ENCODE measurements around the gene LHPP. TPM values are rescaled to one million over a fixed set of nuclear protein-coding genes. Genes with fewer than 3 reads are reported as not detected.

LHPP gene
- total RNA-seq, 1 experiment from 2014 or later = 24.7 TPM

- H3K4me2 ChIP-seq = no peak overlapping the region
- H3K36me3 ChIP-seq (ENCODE audit: low read depth) = no peaks in the 10 kb centered on the region
- no peaks in the 10 kb centered on the region for H3F3A ChIP-seq (ENCODE audit: insufficient read depth, low read depth)
- ChIA-PET POLR2A (ENCODE audit: unreplicated experiment) (interaction anchor here (0.6 kb wide), 2 partner anchors 124 to 622 kb away, joined by 3 read pairs; no protein-coding TSS in a partner anchor), CTCF (interaction anchor here (0.6 kb wide), 1 partner anchor 80 kb away, joined by 7 read pairs; no protein-coding TSS in a partner anchor)
- H3K27ac ChIP-seq = no peak overlapping the region
- no TSS peak for BruUV-seq (replicated peaks)
- H3K79me2 ChIP-seq (ENCODE audit: low read depth) = no peaks in the 10 kb centered on the region
- H3K4me3 ChIP-seq = no peak overlapping the region
- peaks cover 1% of the 10 kb centered on the region; the same call in 1 of the 2 replicates for H3K4me1 ChIP-seq (replicated peaks; ENCODE audit: insufficient read depth)
- intact Hi-C loops (cut with micrococcal nuclease; ENCODE audit: unreplicated experiment) = no loop called here
- no peaks in the 10 kb centered on the region for H4K20me1 ChIP-seq (ENCODE audit: insufficient read depth)
- H3K9me3 ChIP-seq (ENCODE audit: insufficient read depth, low read depth) = no peaks in the 10 kb centered on the region
- H3K27me3 ChIP-seq (ENCODE audit: insufficient read depth, low read depth) = no peaks in the 10 kb centered on the region
- no peak for TF ChIP-seq EZH2 (IDR thresholded peaks at IDR 0.05; ENCODE audit: low read depth)
- TF ChIP-seq CTCF (conservative IDR thresholded peaks at IDR 0.05) = no peak
- H2AFZ ChIP-seq = no peak overlapping the region
- DNase-seq = peak in 1 of 2 experiments; percentile 32
- H3K9me2 ChIP-seq (ENCODE audit: insufficient read depth) = no peaks in the 10 kb centered on the region
Measured at GRCh38 chr10:124619195-124619594, 157.6 kb downstream of the LHPP start.

- Histone ChIP-seq H3K9me3 (ENCODE audit: insufficient read depth, low read depth) (no peaks in the 10 kb centered on the region), H3K79me2 (ENCODE audit: low read depth) (no peaks in the 10 kb centered on the region), H3K4me1 (replicated peaks; ENCODE audit: insufficient read depth) (no peaks in the 10 kb centered on the region; the same call in 1 of the 2 replicates), H3K36me3 (ENCODE audit: low read depth) (no peaks in the 10 kb centered on the region), H3K27me3 (ENCODE audit: insufficient read depth, low read depth) (no peaks in the 10 kb centered on the region), H4K20me1 (ENCODE audit: insufficient read depth) (no peaks in the 10 kb centered on the region), H3F3A (ENCODE audit: insufficient read depth, low read depth) (no peaks in the 10 kb centered on the region), H3K27ac (no peak overlapping the region), H3K9me2 (ENCODE audit: insufficient read depth) (no peaks in the 10 kb centered on the region), H2AFZ (no peak overlapping the region), H3K4me2 (no peak overlapping the region), H3K4me3 (no peak overlapping the region)
- BruUV-seq (replicated peaks) = no TSS peak
- intact Hi-C loops (cut with micrococcal nuclease; ENCODE audit: unreplicated experiment) = no loop called here
- CTCF ChIA-PET = no interaction called here
- DNase-seq = no peak
- TF ChIP-seq CTCF (conservative IDR thresholded peaks at IDR 0.05) (no peak), EZH2 (IDR thresholded peaks at IDR 0.05; ENCODE audit: low read depth) (no peak)
- POLR2A ChIA-PET (ENCODE audit: unreplicated experiment) = interaction anchor here (0.7 kb wide), 1 partner anchor 27 kb away, joined by 6 read pairs; no protein-coding TSS in a partner anchor
Measured at GRCh38 chr10:124619802-124620490, 158.3 kb downstream of the LHPP start.

GRCh38 chr10:124621637-124622036, 160.0 kb downstream of the LHPP start:
- no TSS peak for BruUV-seq (replicated peaks)
- H3K4me1 ChIP-seq (replicated peaks; ENCODE audit: insufficient read depth) = peaks cover 13% of the 10 kb centered on the region
- H3K4me2 ChIP-seq = no peak overlapping the region
- no peaks in the 10 kb centered on the region for H3K9me2 ChIP-seq (ENCODE audit: insufficient read depth)
- no peaks in the 10 kb centered on the region for H3K79me2 ChIP-seq (ENCODE audit: low read depth)
- H3K36me3 ChIP-seq (ENCODE audit: low read depth) = no peaks in the 10 kb centered on the region
- no peak overlapping the region for H2AFZ ChIP-seq
- DNase-seq = no peak
- no peaks in the 10 kb centered on the region for H3K27me3 ChIP-seq (ENCODE audit: insufficient read depth, low read depth)
- TF ChIP-seq CTCF (conservative IDR thresholded peaks at IDR 0.05) (no peak), EZH2 (IDR thresholded peaks at IDR 0.05; ENCODE audit: low read depth) (no peak)
- H3K4me3 ChIP-seq = no peak overlapping the region
- ChIA-PET CTCF (no interaction called here), POLR2A (ENCODE audit: unreplicated experiment) (no interaction called here)
- H3K27ac ChIP-seq = no peak overlapping the region
- H3F3A ChIP-seq (ENCODE audit: insufficient read depth, low read depth) = peaks cover 3% of the 10 kb centered on the region; the same call in 1 of the 2 replicates
- intact Hi-C loops (cut with micrococcal nuclease; ENCODE audit: unreplicated experiment) = no loop called here
- H4K20me1 ChIP-seq (ENCODE audit: insufficient read depth) = no peaks in the 10 kb centered on the region; the same call in 1 of the 2 replicates
- H3K9me3 ChIP-seq (ENCODE audit: insufficient read depth, low read depth) = no peaks in the 10 kb centered on the region
